SK-N-SH (cell line): ENCODE results near the gene SMCO2.

Experiments used
- CTCF ChIP-seq: fragments of 200-600 bp; sonication (generic); IDR thresholded peaks from 2 replicates; pipeline ENCODE4 v1.6.1; 2017; ENCODE audit warnings: antibody characterized with exemption, mild to moderate bottlenecking, moderate library complexity
- MAX ChIP-seq: IDR thresholded peaks from 2 replicates; pipeline ENCODE4 v1.4.0; 2012; ENCODE audit warnings: low read depth
- MXI1 ChIP-seq: IDR thresholded peaks from 2 replicates; pipeline ENCODE4 v1.6.1; 2012; ENCODE audit warnings: mild to moderate bottlenecking, low read depth, low read length, improper control_type of control experiment
- PBX3 ChIP-seq: IDR thresholded peaks from 2 replicates; pipeline ENCODE4; 2012
- RCOR1 ChIP-seq: fragments of 150-350 bp; IDR thresholded peaks from 2 replicates; pipeline ENCODE4 v1.6.1; 2017; ENCODE audit warnings: antibody characterized with exemption, low read length
- SMC3 ChIP-seq: IDR thresholded peaks from 2 replicates; pipeline ENCODE4 v1.6.1; 2012; ENCODE audit warnings: low read depth, low read length, improper control_type of control experiment
- TAF1 ChIP-seq: IDR thresholded peaks from 2 replicates; pipeline ENCODE4 v1.6.1; 2012; ENCODE audit warnings: low read depth, mild to moderate bottlenecking, low read length, moderate library complexity, borderline replicate concordance

- no peak for TF ChIP-seq PBX3
- no peak for TF ChIP-seq TAF1
- no peak for TF ChIP-seq CTCF
- no peak for TF ChIP-seq SMC3
- TF ChIP-seq MXI1: no peak
- no peak for TF ChIP-seq RCOR1
- TF ChIP-seq MAX: no peak
Measured at GRCh38 chr12:27549801-27550652, 103.5 kb downstream of the SMCO2 start.
